Activated CD8-positive, alpha-beta T cell treated with anti-CD3 and anti-CD28 coated beads for 36 hours (primary cell): ENCODE results near the gene PVALEF. TPM values are rescaled to one million over a fixed set of nuclear protein-coding genes. Genes with fewer than 3 reads are reported as not detected.

Experiments
- ATAC-seq: fragments of 200-7000 bp; cut with Tn5 transposase; one replicate; pipeline ENCODE4 v1.10.0; 2021; ENCODE audit warnings: mild to moderate bottlenecking, moderate library complexity
- CTCF ChIA-PET: fragments of 350-600 bp; sonication (Branson Sonifier 250); formaldehyde crosslinking; loops from one replicate; lab custom pipeline; 2021; ENCODE audit warnings: antibody characterized with exemption; lab: Charles Lee
- POLR2A ChIA-PET: fragments of 350-600 bp; sonication (Branson Sonifier 250); formaldehyde crosslinking; loops from one replicate; lab custom pipeline; 2021; ENCODE audit warnings: antibody characterized with exemption; lab: Charles Lee
- DNase-seq: peaks from one replicate; pipeline ENCODE4 v3.0.0-alpha.2; 2020
- H3K27ac Mint-ChIP-seq: one replicate; pipeline ENCODE4 v1.8.0; 2021; ENCODE audit warnings: mild to moderate bottlenecking, mixed read lengths
- H3K27me3 Mint-ChIP-seq: one replicate; pipeline ENCODE4 v1.8.0; 2021; ENCODE audit warnings: mixed read lengths
- H3K36me3 Mint-ChIP-seq: one replicate; pipeline ENCODE4 v1.8.0; 2021; ENCODE audit warnings: low read depth, mixed read lengths
- H3K4me1 Mint-ChIP-seq: one replicate; pipeline ENCODE4 v1.8.0; 2021; ENCODE audit warnings: low read depth, mixed read lengths
- H3K4me3 Mint-ChIP-seq: one replicate; pipeline ENCODE4 v1.8.0; 2021; ENCODE audit warnings: mild to moderate bottlenecking, moderate library complexity, mixed read lengths
- H3K9me3 Mint-ChIP-seq: one replicate; pipeline ENCODE4 v1.8.0; 2021; ENCODE audit warnings: mixed read lengths
- CTCF ChIP-seq: fragments of 200-600 bp; IDR thresholded peaks from one replicate; pipeline ENCODE4 v1.8.0; 2022; ENCODE audit warnings: antibody characterized with exemption, mild to moderate bottlenecking
- intact Hi-C: fragments of 100-400 bp; cut with micrococcal nuclease; formaldehyde crosslinking; loops from one replicate; pipeline ENCODE4 v1.10.0; 2022
- total RNA-seq, 2 experiments: library from RNA; stranded (reverse); gene quantifications; one replicate each; pipeline ENCODE4 v1.2.3, GENCODE V29; 2021

PVALEF gene
- total RNA-seq, 2 experiments from 2014 or later = not detected

DNA sequence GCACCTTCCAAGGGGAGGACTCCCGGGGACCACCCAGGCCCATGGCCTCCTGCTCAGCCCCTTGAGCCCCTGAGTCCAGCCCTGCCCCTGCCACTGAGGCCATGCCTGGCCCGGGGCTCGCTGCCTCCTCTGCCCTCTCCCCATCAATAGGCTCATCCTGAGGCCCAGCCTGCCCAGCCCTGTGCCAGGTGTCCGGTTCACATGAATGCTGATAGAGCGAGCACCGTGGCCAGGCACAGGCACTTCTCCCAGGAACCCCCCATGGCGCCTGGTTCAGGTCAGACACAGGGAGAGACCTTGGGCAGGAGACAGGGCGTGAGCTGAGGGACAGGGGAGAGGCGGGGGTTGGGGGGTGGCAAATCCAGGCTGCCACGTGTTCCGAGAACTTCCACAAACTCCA is 2.8 kb upstream of the PVALEF start:
- CTCF ChIA-PET = no interaction called here
- no peak overlapping the region for H3K27ac Mint-ChIP-seq
- no peaks in the 10 kb centered on the region for H3K9me3 Mint-ChIP-seq
- no peak for ATAC-seq
- intact Hi-C loops = no loop called here
- no peaks in the 10 kb centered on the region for H3K36me3 Mint-ChIP-seq
- POLR2A ChIA-PET = interaction anchor here (1.0 kb wide), 1 partner anchor 10 kb away, joined by 3 read pairs; no protein-coding TSS in a partner anchor
- no peaks in the 10 kb centered on the region for H3K4me1 Mint-ChIP-seq
- no peak overlapping the region for H3K4me3 Mint-ChIP-seq
- TF ChIP-seq CTCF = no peak
- peaks cover 13% of the 10 kb centered on the region for H3K27me3 Mint-ChIP-seq
- DNase-seq = no peak

DNA sequence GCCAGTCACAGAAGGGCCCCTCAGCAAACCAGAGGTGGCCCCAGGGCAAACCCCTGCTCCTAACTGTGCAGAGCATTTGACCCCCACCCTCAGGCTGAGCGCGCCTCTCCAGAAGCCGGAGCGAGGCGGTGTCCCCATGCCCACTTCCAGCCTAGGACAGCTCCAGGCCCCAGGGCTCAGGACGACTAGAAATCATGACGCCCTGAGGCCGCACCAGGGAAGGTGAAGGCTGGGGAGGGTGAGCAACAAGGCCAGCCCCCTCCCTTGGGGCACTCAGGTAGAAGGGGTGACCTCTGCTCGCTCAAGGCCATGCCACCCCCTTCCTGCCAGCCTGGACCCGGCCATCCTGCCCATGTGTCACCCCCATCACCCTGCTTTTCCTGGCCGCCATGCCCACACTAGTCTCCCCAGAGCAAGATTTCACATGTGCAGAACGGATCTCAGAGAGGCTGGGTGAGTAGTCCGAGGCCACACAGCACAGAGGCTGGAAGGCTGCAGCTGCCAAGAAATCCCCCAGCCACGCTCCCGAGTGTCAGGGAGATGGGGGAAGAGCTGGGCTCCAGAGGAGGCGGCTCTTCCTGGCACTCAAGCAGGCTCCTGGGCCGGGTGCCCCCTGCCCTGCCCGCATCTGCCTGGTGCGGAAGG is 2.1 kb upstream of the PVALEF start:
- Mint-ChIP-seq H3K27me3 (peaks cover 13% of the 10 kb centered on the region), H3K27ac (no peak overlapping the region), H3K4me1 (no peaks in the 10 kb centered on the region), H3K4me3 (no peak overlapping the region), H3K36me3 (no peaks in the 10 kb centered on the region), H3K9me3 (no peaks in the 10 kb centered on the region)
- DNase-seq (no peak), ATAC-seq (no peak)
- intact Hi-C loops = no loop called here
- TF ChIP-seq CTCF = no peak
- CTCF ChIA-PET = no interaction called here
- POLR2A ChIA-PET = no interaction called here

DNA sequence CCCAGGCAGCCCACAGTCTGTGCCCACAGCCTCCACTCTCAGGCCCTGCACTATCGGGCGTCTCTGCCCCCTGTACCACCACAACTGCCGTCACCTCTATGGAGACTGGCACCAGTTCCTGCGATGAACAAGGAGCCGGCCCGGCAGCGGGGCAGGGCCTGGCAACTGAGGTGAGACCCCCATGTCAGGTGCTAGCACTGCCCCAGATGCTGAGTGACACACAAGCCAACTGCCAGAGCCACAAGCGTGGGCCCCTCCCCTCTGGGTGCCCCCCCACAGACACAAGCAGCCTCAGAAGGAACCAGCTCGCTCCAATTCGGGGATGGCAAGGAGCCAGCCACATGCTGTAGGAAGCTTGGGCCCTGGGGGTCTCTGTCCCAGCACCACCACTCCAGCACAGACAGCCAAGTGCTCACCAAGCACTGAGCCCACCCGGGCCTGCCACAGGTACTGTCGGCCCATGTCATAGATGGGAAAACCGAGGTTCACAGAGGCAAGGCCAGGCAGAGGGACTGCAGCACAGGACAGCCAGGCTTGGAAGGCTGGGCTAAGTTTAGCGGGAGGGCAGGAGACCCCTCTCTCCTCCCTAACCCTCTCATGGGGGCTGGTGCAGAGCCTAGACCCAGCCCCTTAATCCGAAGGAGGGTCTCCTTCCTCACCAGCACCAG is 1.5 kb upstream of the PVALEF start:
- Mint-ChIP-seq H3K4me1 (no peaks in the 10 kb centered on the region), H3K27me3 (peaks cover 13% of the 10 kb centered on the region)

GRCh38 chr17:81164371-81165245 is 699 bp upstream of the PVALEF start:
- Mint-ChIP-seq H3K27ac (no peak overlapping the region), H3K27me3 (peaks cover 13% of the 10 kb centered on the region), H3K9me3 (no peaks in the 10 kb centered on the region), H3K4me3 (no peak overlapping the region), H3K36me3 (no peaks in the 10 kb centered on the region), H3K4me1 (no peaks in the 10 kb centered on the region)
- DNase-seq (no peak), ATAC-seq (no peak)
- ChIA-PET POLR2A (no interaction called here), CTCF (no interaction called here)
- no peak for TF ChIP-seq CTCF
- intact Hi-C loops = no loop called here

More for the DNA sequence above, 1.5 kb upstream of the PVALEF start:
- intact Hi-C loops = no loop called here
- no peak overlapping the region for H3K4me3 Mint-ChIP-seq
- ChIA-PET CTCF (no interaction called here), POLR2A (no interaction called here)
- no peak for TF ChIP-seq CTCF
- H3K36me3 Mint-ChIP-seq = no peaks in the 10 kb centered on the region
- ATAC-seq (no peak), DNase-seq (no peak)
- no peaks in the 10 kb centered on the region for H3K9me3 Mint-ChIP-seq
- H3K27ac Mint-ChIP-seq = no peak overlapping the region
